Measurements from ENCODE around the gene CRY2. TPM values are rescaled to one million over a fixed set of nuclear protein-coding genes. Genes with fewer than 3 reads are reported as not detected.

The CRY2 gene
- total and polyA plus RNA-seq, 4 donors, result 16.7 to 72.9 (median 33.0) TPM

DNA sequence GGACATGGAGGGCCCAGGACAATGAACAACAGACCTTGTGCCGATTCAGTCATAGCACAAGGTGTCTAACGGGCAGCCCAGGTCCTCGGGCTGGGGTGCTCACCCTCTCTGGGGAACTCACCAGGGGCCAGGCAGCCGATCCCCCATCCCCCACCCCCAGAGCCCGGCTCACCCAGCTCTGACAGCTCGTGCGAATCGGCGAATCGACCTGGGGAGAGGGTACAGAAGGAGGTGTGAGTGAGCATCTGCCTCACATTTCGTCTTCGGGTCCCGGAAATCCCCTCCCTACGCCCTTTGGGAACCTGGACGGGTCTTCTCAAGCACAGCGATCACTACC is 70.0 kb downstream of the CRY2 start:
- peaks cover 12 to 62% (median 47%) of the 10 kb centered on the region in 4 donors for H3K4me1 ChIP-seq (ENCODE audit: control insufficient read depth in 4 of 4, insufficient read depth in 4 of 4, low read length in 3 of 4)

DNA sequence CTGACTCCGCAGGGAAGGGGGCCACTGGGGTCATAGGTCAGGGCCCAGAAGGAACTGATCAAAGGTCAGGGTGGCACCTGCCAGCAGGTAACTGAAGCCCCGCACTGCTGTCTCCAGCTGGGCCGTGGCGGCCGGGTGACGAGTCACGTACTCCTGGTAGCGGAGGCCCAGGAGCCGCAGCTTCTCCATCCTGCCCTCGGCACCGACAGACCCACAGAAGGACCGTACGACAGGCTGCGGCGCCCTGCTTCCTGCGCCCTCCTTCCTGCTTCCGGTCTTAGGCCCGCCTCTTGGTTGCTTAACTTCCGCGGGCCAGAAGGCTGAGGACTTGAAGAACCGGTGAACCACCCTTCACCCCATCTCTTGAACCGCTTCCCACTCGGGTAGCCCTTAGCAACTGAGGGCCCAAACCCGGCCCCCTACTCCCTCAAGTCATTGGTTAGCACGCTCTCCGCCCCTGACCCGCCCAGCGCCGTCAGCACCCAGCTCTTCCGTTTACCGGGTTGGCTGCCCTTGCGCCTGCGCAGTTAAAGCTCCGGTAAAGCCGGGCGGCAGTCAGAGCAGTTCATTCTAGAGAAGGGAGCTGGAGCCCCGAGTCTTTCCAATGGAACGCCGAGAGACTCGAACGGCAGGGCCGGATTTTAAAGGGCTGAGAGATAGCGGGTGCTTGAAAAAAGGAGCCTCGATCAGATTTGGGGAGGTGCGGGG is 70.5 kb downstream of the CRY2 start, which contains the start of gene PEX16:
Gene PEX16, minus strand, starts transcription at position 255 of the 708 bp plus-strand sequence. Its CDS starts 66 bp downstream, at position 189.
- peak within 1 kb of the TSS; percentile 73 to 98 (median 87) for H3K4me3 ChIP-seq (ENCODE audit: low read depth in 1 of 3, low read length in 3 of 3)
- no peaks in the 10 kb centered on the region for H3K27me3 ChIP-seq (ENCODE audit: control insufficient read depth in 4 of 4, insufficient read depth in 4 of 4, low read length in 3 of 4)
- H3K27ac ChIP-seq (ENCODE audit: low read depth in 1 of 2, low read length in 2 of 2), result peak within 1 kb of the TSS; percentile 75 to 85
- peaks cover 3 to 14% (median 8%) of the 10 kb centered on the region in 4 donors for H3K36me3 ChIP-seq (ENCODE audit: control insufficient read depth in 4 of 4, insufficient read depth in 3 of 4, low read depth in 1 of 4, low read length in 3 of 4)
- peak; percentile 89 for DNase-seq (ENCODE audit: low spot score)
- peaks cover 16 to 62% (median 45%) of the 10 kb centered on the region in 4 donors for H3K4me1 ChIP-seq (ENCODE audit: control insufficient read depth in 4 of 4, insufficient read depth in 4 of 4, low read length in 3 of 4)
- under 1% methylated on average over 45 of the region's 45 CpGs for WGBS
- TF ChIP-seq, protein P1, sequence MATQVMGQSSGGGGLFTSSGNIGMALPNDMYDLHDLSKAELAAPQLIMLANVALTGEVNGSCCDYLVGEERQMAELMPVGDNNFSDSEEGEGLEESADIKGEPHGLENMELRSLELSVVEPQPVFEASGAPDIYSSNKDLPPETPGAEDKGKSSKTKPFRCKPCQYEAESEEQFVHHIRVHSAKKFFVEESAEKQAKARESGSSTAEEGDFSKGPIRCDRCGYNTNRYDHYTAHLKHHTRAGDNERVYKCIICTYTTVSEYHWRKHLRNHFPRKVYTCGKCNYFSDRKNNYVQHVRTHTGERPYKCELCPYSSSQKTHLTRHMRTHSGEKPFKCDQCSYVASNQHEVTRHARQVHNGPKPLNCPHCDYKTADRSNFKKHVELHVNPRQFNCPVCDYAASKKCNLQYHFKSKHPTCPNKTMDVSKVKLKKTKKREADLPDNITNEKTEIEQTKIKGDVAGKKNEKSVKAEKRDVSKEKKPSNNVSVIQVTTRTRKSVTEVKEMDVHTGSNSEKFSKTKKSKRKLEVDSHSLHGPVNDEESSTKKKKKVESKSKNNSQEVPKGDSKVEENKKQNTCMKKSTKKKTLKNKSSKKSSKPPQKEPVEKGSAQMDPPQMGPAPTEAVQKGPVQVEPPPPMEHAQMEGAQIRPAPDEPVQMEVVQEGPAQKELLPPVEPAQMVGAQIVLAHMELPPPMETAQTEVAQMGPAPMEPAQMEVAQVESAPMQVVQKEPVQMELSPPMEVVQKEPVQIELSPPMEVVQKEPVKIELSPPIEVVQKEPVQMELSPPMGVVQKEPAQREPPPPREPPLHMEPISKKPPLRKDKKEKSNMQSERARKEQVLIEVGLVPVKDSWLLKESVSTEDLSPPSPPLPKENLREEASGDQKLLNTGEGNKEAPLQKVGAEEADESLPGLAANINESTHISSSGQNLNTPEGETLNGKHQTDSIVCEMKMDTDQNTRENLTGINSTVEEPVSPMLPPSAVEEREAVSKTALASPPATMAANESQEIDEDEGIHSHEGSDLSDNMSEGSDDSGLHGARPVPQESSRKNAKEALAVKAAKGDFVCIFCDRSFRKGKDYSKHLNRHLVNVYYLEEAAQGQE (IDR thresholded peaks at IDR 0.05), result peak; percentile 84
- TF ChIP-seq GABPA (IDR thresholded peaks at IDR 0.05 in 1 of 2, conservative IDR thresholded peaks at IDR 0.05 in 1 of 2) (peak; percentile 96 to 99), FOXA2 (IDR thresholded peaks at IDR 0.05) (no peak), YY1 (IDR thresholded peaks at IDR 0.05) (no peak), RXRA (IDR thresholded peaks at IDR 0.05) (peak; percentile 76 to 86), SP1 (IDR thresholded peaks at IDR 0.05) (peak; percentile 85), FOXA1 (IDR thresholded peaks at IDR 0.05) (peak; percentile 9), NR2F2 (IDR thresholded peaks at IDR 0.05) (peak; percentile 93), EGR1 (IDR thresholded peaks at IDR 0.05; ENCODE audit: low read depth in 2 of 2) (peak in 1 of 2 donors; percentile 70), RAD21 (IDR thresholded peaks at IDR 0.05) (peak in 1 of 2 donors; percentile 36), JUND (IDR thresholded peaks at IDR 0.05) (peak; percentile 34 to 39), TAF1 (conservative IDR thresholded peaks at IDR 0.05) (no peak), HNF4A (conservative IDR thresholded peaks at IDR 0.05) (peak; percentile 47 to 64), ZBTB33 (IDR thresholded peaks at IDR 0.05) (no peak), HNF4G (IDR thresholded peaks at IDR 0.05) (no peak), CTCF (IDR thresholded peaks at IDR 0.05; ENCODE audit: low read depth, low read length, missing input control) (no peak)
- TF ChIP-seq, protein P2, sequence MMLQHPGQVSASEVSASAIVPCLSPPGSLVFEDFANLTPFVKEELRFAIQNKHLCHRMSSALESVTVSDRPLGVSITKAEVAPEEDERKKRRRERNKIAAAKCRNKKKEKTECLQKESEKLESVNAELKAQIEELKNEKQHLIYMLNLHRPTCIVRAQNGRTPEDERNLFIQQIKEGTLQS (IDR thresholded peaks at IDR 0.05), result no peak
- TF ChIP-seq, protein P3, sequence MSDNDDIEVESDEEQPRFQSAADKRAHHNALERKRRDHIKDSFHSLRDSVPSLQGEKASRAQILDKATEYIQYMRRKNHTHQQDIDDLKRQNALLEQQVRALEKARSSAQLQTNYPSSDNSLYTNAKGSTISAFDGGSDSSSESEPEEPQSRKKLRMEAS (IDR thresholded peaks at IDR 0.05), result peak; percentile 77
- peak within 1 kb of the TSS; percentile 75 to 80 for H3K9ac ChIP-seq (ENCODE audit: low read depth in 1 of 2, low read length in 2 of 2)
- no peaks in the 10 kb centered on the region for H3K9me3 ChIP-seq (ENCODE audit: control insufficient read depth in 4 of 4, low read length in 3 of 4)

More for the DNA sequence above, 70.0 kb downstream of the CRY2 start:
- TF ChIP-seq, protein P2 (IDR thresholded peaks at IDR 0.05), result no peak
- no peak for TF ChIP-seq GABPA (IDR thresholded peaks at IDR 0.05 in 1 of 2, conservative IDR thresholded peaks at IDR 0.05 in 1 of 2)
- TF ChIP-seq, protein P3 (IDR thresholded peaks at IDR 0.05), result no peak
- no peak for TF ChIP-seq TAF1 (conservative IDR thresholded peaks at IDR 0.05)
- no peak for TF ChIP-seq RXRA (IDR thresholded peaks at IDR 0.05)
- no peak for DNase-seq (ENCODE audit: low spot score)
- H3K27ac ChIP-seq (ENCODE audit: low read depth in 1 of 2, low read length in 2 of 2), result peak overlapping the region; percentile 75 to 85
- H3K36me3 ChIP-seq (ENCODE audit: control insufficient read depth in 4 of 4, insufficient read depth in 3 of 4, low read depth in 1 of 4, low read length in 3 of 4), result peaks cover 3 to 14% (median 8%) of the 10 kb centered on the region in 4 donors
- H3K9me3 ChIP-seq (ENCODE audit: control insufficient read depth in 4 of 4, low read length in 3 of 4), result no peaks in the 10 kb centered on the region
- no peaks in the 10 kb centered on the region for H3K27me3 ChIP-seq (ENCODE audit: control insufficient read depth in 4 of 4, insufficient read depth in 4 of 4, low read length in 3 of 4)
- 3% methylated on average over 16 of the region's 16 CpGs for WGBS
- H3K9ac ChIP-seq (ENCODE audit: low read depth in 1 of 2, low read length in 2 of 2), result peak overlapping the region; percentile 1 to 80
- H3K4me3 ChIP-seq (ENCODE audit: low read depth in 1 of 3, low read length in 3 of 3), result peak overlapping the region; percentile 73 to 98 (median 87)

All from liver (tissue), 9 donors.